Measurements from ENCODE around the gene ARHGAP26. TPM values are rescaled to one million over a fixed set of nuclear protein-coding genes. Genes with fewer than 3 reads are reported as not detected.
"Not testable (repeated sequence)": the region's sequence is repeated elsewhere in the genome, so short reads cannot be mapped to it uniquely, and the experiment has no call there.

Gene ARHGAP26
- total and polyA plus RNA-seq, 2 of the 4 experiments (the other 2 are of a cell fraction), result 0.54 to 0.56 TPM

DNA sequence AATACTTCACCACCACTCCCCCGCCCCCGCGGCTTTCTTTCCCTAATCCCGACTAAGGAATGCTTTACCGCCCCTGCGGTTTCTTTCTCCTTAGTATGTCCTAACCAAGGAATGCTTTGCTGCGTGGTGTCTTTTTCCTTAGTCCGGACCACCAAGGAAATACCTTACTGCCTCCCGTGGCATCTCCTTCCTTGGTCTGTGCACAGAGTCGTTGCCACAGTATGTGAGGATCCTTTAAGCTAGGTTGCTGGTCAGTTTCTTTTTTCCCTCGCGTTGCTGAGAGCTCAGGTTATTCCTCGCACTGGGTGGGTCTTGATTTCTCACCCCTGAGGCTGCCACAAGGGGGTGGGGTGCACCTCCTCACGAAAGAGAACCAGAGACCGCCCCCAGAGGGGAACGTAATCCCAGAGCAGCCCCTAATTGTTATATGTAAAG is 323.9 kb downstream of the ARHGAP26 start:
- DNase-seq (peak; percentile 61), ATAC-seq (ENCODE audit: low read depth) (peak; percentile 80)
- H2BK120ac ChIP-seq (ENCODE audit: low read depth, low read length), result peak overlapping the region; percentile 89
- no peak overlapping the region for H3K27ac ChIP-seq (ENCODE audit: insufficient read depth, low read length)
- no peaks in the 10 kb centered on the region for H3K27me3 ChIP-seq (ENCODE audit: control insufficient read depth, insufficient read depth, low read length)
- H4K5ac ChIP-seq (ENCODE audit: low read depth, low read length), result peak overlapping the region; percentile 13; the same call in 1 of the 2 replicates
- in situ Hi-C loops (cut with MboI; ENCODE audit: low sequenced_read_pairs) (no loop called here), intact Hi-C loops (cut with micrococcal nuclease) (no loop called here), dilution Hi-C loops (cut with HindIII; ENCODE audit: low sequenced_read_pairs, unreplicated experiment) (no loop called here)
- TF ChIP-seq, protein P1, sequence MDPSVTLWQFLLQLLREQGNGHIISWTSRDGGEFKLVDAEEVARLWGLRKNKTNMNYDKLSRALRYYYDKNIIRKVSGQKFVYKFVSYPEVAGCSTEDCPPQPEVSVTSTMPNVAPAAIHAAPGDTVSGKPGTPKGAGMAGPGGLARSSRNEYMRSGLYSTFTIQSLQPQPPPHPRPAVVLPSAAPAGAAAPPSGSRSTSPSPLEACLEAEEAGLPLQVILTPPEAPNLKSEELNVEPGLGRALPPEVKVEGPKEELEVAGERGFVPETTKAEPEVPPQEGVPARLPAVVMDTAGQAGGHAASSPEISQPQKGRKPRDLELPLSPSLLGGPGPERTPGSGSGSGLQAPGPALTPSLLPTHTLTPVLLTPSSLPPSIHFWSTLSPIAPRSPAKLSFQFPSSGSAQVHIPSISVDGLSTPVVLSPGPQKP (IDR thresholded peaks at IDR 0.05; ENCODE audit: borderline replicate concordance, low read depth, low read length), result no peak
- TF ChIP-seq MAFK (IDR thresholded peaks at IDR 0.05; ENCODE audit: low read depth, low read length), result no peak
- TF ChIP-seq RFX5 (IDR thresholded peaks at IDR 0.05; ENCODE audit: low read depth, low read length), result no peak
- no peak for TF ChIP-seq RCOR1 (IDR thresholded peaks at IDR 0.05; ENCODE audit: insufficient replicate concordance, low read length)
- H3K18ac ChIP-seq (ENCODE audit: low read depth, low read length), result 0 out of 2 replicates have a peak overlapping the region, but pooled peaks have one; percentile 8
- peak overlapping the region; percentile 12; the same call in 1 of the 2 replicates for H3K23ac ChIP-seq (ENCODE audit: low read depth, low read length)
- H2BK15ac ChIP-seq (ENCODE audit: low read depth, low read length), result peak overlapping the region; percentile 62; the same call in 2 of the 3 replicates
- peak overlapping the region; percentile 73; the same call in 1 of the 2 replicates for H4K91ac ChIP-seq (ENCODE audit: insufficient read depth, low read depth, low read length)
- POLR2A ChIA-PET (ENCODE audit: unreplicated experiment), result no interaction called here
- no peak overlapping the region for H2BK5ac ChIP-seq (ENCODE audit: low read depth, low read length, poor library complexity, severe bottlenecking)
- no peaks in the 10 kb centered on the region for H3K9me1 ChIP-seq (ENCODE audit: insufficient read depth, low read length)
- no peaks in the 10 kb centered on the region for H4K20me1 ChIP-seq (ENCODE audit: insufficient read depth, low read length)
- peak overlapping the region; percentile 66 for H2AK9ac ChIP-seq (replicated peaks; ENCODE audit: low read depth, low read length, poor library complexity)
- H3K9me3 ChIP-seq (ENCODE audit: control insufficient read depth, insufficient read depth, low read length), result no peaks in the 10 kb centered on the region
- H3K4me3 ChIP-seq (ENCODE audit: insufficient read depth, low read depth, low read length), result peak overlapping the region; percentile 30; the same call in 1 of the 2 replicates
- peak overlapping the region; percentile 7; the same call in 1 of the 2 replicates for H3K9ac ChIP-seq (ENCODE audit: low read depth, low read length)
- peak overlapping the region; percentile 29 to 81; a peak in 3 of 4 replicates for H4K8ac ChIP-seq (ENCODE audit: low read depth in 2 of 2, low read length in 2 of 2)
- 40% methylated on average over 2 of the region's 16 CpGs; no CpG with 5 or more reads in 1 of the 2 experiments for WGBS, 2 experiments (ENCODE audit: extremely low coverage in 2 of 2, insufficient read length in 1 of 2)
- peak overlapping the region; percentile 62; the same call in 1 of the 2 replicates for H3K4ac ChIP-seq (ENCODE audit: low read depth, low read length)
- BruUV-seq (replicated peaks), result no TSS peak
- H2AK5ac ChIP-seq (ENCODE audit: low read depth, low read length), result no peak overlapping the region
- no peaks in the 10 kb centered on the region for H3K4me1 ChIP-seq (ENCODE audit: control insufficient read depth, insufficient read depth, low read length)
- H3K14ac ChIP-seq (replicated peaks; ENCODE audit: low read depth, low read length), result peak overlapping the region; percentile 75; the same call in 1 of the 2 replicates
- H3K36me3 ChIP-seq (ENCODE audit: control insufficient read depth, insufficient read depth, low read length), result no peaks in the 10 kb centered on the region
- H2AFZ ChIP-seq (replicated peaks; ENCODE audit: low read length, poor library complexity), result peak overlapping the region; percentile 84
- H3K56ac ChIP-seq (ENCODE audit: extremely low read depth, insufficient read depth, low read length), result peak overlapping the region; percentile 50; the same call in 1 of the 2 replicates
- CTCF ChIA-PET, result no interaction called here
- H2BK20ac ChIP-seq (ENCODE audit: low read depth, low read length), result peak overlapping the region; percentile 53
- no peaks in the 10 kb centered on the region for H3K79me1 ChIP-seq (ENCODE audit: low read depth in 1 of 2, low read length in 2 of 2)
- H3K4me2 ChIP-seq (ENCODE audit: low read depth, low read length), result peak overlapping the region; percentile 73

DNA sequence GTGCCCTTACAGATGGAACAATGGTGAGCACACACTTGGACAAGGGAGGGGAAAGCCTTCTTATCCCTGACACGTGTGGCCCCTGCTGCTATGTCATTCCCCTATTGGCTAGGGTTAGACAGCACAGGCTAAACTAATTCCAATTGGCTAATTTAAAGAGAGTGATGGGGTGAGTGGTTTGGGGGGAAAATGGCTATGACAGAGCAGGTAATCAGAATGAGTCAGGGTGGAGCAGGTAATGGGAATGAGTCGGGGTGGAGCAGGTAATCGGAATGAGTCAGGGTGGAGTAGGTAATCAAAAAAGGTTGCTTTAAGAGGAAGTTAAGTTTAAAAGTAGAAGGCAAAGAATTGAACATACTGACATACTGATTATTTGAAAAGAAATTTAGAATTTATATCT is 324.4 kb downstream of the ARHGAP26 start:
- H3K79me1 ChIP-seq (ENCODE audit: low read depth in 1 of 2, low read length in 2 of 2); H3K9me1 ChIP-seq (ENCODE audit: insufficient read depth, low read length); H3K9ac ChIP-seq (ENCODE audit: low read depth, low read length); H3K4me3 ChIP-seq (ENCODE audit: insufficient read depth, low read depth, low read length); DNase-seq; H3K9me3 ChIP-seq (ENCODE audit: control insufficient read depth, insufficient read depth, low read length); H2BK5ac ChIP-seq (ENCODE audit: low read depth, low read length, poor library complexity, severe bottlenecking); H4K5ac ChIP-seq (ENCODE audit: low read depth, low read length); CTCF ChIA-PET; H3K27me3 ChIP-seq (ENCODE audit: control insufficient read depth, insufficient read depth, low read length); H4K8ac ChIP-seq (ENCODE audit: low read depth in 2 of 2, low read length in 2 of 2); in situ Hi-C loops (cut with MboI; ENCODE audit: low sequenced_read_pairs); H3K27ac ChIP-seq (ENCODE audit: insufficient read depth, low read length); intact Hi-C loops (cut with micrococcal nuclease); H2AFZ ChIP-seq (replicated peaks; ENCODE audit: low read length, poor library complexity); ATAC-seq (ENCODE audit: low read depth); BruUV-seq (replicated peaks); POLR2A ChIA-PET (ENCODE audit: unreplicated experiment); dilution Hi-C loops (cut with HindIII; ENCODE audit: low sequenced_read_pairs, unreplicated experiment); H3K4me1 ChIP-seq (ENCODE audit: control insufficient read depth, insufficient read depth, low read length); H2AK9ac ChIP-seq (replicated peaks; ENCODE audit: low read depth, low read length, poor library complexity); H3K14ac ChIP-seq (replicated peaks; ENCODE audit: low read depth, low read length); H3K18ac ChIP-seq (ENCODE audit: low read depth, low read length); H3K36me3 ChIP-seq (ENCODE audit: control insufficient read depth, insufficient read depth, low read length); H3K23ac ChIP-seq (ENCODE audit: low read depth, low read length); H4K20me1 ChIP-seq (ENCODE audit: insufficient read depth, low read length): not testable (repeated sequence)
- Histone ChIP-seq H2BK20ac (ENCODE audit: low read depth, low read length) (0 out of 2 replicates have a peak overlapping the region, but pooled peaks have one; percentile 53), H3K56ac (ENCODE audit: extremely low read depth, insufficient read depth, low read length) (peak overlapping the region; percentile 50; the same call in 1 of the 2 replicates), H2BK15ac (ENCODE audit: low read depth, low read length) (0 out of 3 replicates have a peak overlapping the region, but pooled peaks have one; percentile 62), H2AK5ac (ENCODE audit: low read depth, low read length) (peak overlapping the region; percentile 50; the same call in 1 of the 2 replicates), H3K4ac (ENCODE audit: low read depth, low read length) (peak overlapping the region; percentile 52; the same call in 1 of the 2 replicates), H4K91ac (ENCODE audit: insufficient read depth, low read depth, low read length) (0 out of 2 replicates have a peak overlapping the region, but pooled peaks have one; percentile 32), H3K4me2 (ENCODE audit: low read depth, low read length) (peak overlapping the region; percentile 73; the same call in 1 of the 2 replicates), H2BK120ac (ENCODE audit: low read depth, low read length) (peak overlapping the region; percentile 89; the same call in 1 of the 2 replicates)
- 100% methylated on average over 1 of the region's 3 CpGs; no CpG with 5 or more reads in 1 of the 2 experiments for WGBS, 2 experiments (ENCODE audit: extremely low coverage in 2 of 2, insufficient read length in 1 of 2)
